Measurements from ENCODE around the gene PHB1.
A peak's percentile ranks its signal among the peaks of the same experiment; 100 is the strongest.
"Not testable (repeated sequence)": the region's sequence is repeated elsewhere in the genome, so short reads cannot be mapped to it uniquely, and the experiment has no call there.

PHB1 gene

GRCh38 chr17:49390548-49391324, 23.9 kb downstream of the PHB1 start:
- Histone ChIP-seq H3K9ac (ENCODE audit: low read length) (peak overlapping the region; percentile 13; the same call in 1 of the 2 replicates), H3K4me2 (ENCODE audit: low read length) (peak overlapping the region; percentile 36), H3K9me2 (ENCODE audit: low read depth, low read length) (no peaks in the 10 kb centered on the region), H3K27ac (ENCODE audit: low read depth, low read length, poor library complexity, severe bottlenecking) (peak overlapping the region; percentile 47), H3K9me3 (ENCODE audit: low read length) (no peaks in the 10 kb centered on the region), H3K27me3 (ENCODE audit: insufficient read depth, low read length) (no peaks in the 10 kb centered on the region), H3K36me3 (ENCODE audit: insufficient read depth, low read length) (no peaks in the 10 kb centered on the region), H3K79me2 (ENCODE audit: insufficient read depth, low read length) (no peaks in the 10 kb centered on the region), H2AFZ (ENCODE audit: low read length) (peak overlapping the region; percentile 36; the same call in 1 of the 2 replicates), H3K4me3 (ENCODE audit: low read depth, low read length, poor library complexity, severe bottlenecking) (peak overlapping the region; percentile 9), H4K20me1 (ENCODE audit: insufficient read depth, low read length) (no peaks in the 10 kb centered on the region), H3K4me1 (ENCODE audit: insufficient read depth, low read length, severe bottlenecking) (peaks cover 51% of the 10 kb centered on the region), H3F3A (ENCODE audit: insufficient read depth, low read length) (no peaks in the 10 kb centered on the region)
- TF ChIP-seq EZH2 (IDR thresholded peaks at IDR 0.05; ENCODE audit: borderline replicate concordance, low read length) = no peak
- TF ChIP-seq CTCF (IDR thresholded peaks at IDR 0.05; ENCODE audit: low read length) = no peak

GRCh38 chr17:49389514-49390347, 25.0 kb downstream of the PHB1 start:
- not testable (repeated sequence) for H3F3A ChIP-seq (ENCODE audit: insufficient read depth, low read length); H3K36me3 ChIP-seq (ENCODE audit: insufficient read depth, low read length)
- peak overlapping the region; percentile 36; the same call in 1 of the 2 replicates for H2AFZ ChIP-seq (ENCODE audit: low read length)

GRCh38 chr17:49388692-49389513, 25.8 kb downstream of the PHB1 start:
- Histone ChIP-seq H3K27me3 (ENCODE audit: insufficient read depth, low read length) (no peaks in the 10 kb centered on the region), H3F3A (ENCODE audit: insufficient read depth, low read length) (no peaks in the 10 kb centered on the region), H3K9me2 (ENCODE audit: low read depth, low read length) (no peaks in the 10 kb centered on the region), H3K9me3 (ENCODE audit: low read length) (no peaks in the 10 kb centered on the region), H3K79me2 (ENCODE audit: insufficient read depth, low read length) (no peaks in the 10 kb centered on the region), H3K4me1 (ENCODE audit: insufficient read depth, low read length, severe bottlenecking) (peaks cover 48% of the 10 kb centered on the region), H4K20me1 (ENCODE audit: insufficient read depth, low read length) (no peaks in the 10 kb centered on the region), H3K27ac (ENCODE audit: low read depth, low read length, poor library complexity, severe bottlenecking) (peak overlapping the region; percentile 48), H3K36me3 (ENCODE audit: insufficient read depth, low read length) (no peaks in the 10 kb centered on the region), H3K4me2 (ENCODE audit: low read length) (peak overlapping the region; percentile 36; the same call in 1 of the 2 replicates), H3K4me3 (ENCODE audit: low read depth, low read length, poor library complexity, severe bottlenecking) (no peak overlapping the region), H2AFZ (ENCODE audit: low read length) (peak overlapping the region; percentile 21; the same call in 1 of the 2 replicates), H3K9ac (ENCODE audit: low read length) (no peak overlapping the region; the same call in 1 of the 2 replicates)
- TF ChIP-seq CTCF (IDR thresholded peaks at IDR 0.05; ENCODE audit: low read length) = no peak
- no peak for TF ChIP-seq EZH2 (IDR thresholded peaks at IDR 0.05; ENCODE audit: borderline replicate concordance, low read length)

More at GRCh38 chr17:49389514-49390347, 25.0 kb downstream of the PHB1 start:
- not testable (repeated sequence) for H3K9me2 ChIP-seq (ENCODE audit: low read depth, low read length); H3K9me3 ChIP-seq (ENCODE audit: low read length); H3K79me2 ChIP-seq (ENCODE audit: insufficient read depth, low read length); H3K27me3 ChIP-seq (ENCODE audit: insufficient read depth, low read length); H4K20me1 ChIP-seq (ENCODE audit: insufficient read depth, low read length); H3K9ac ChIP-seq (ENCODE audit: low read length); H3K4me3 ChIP-seq (ENCODE audit: low read depth, low read length, poor library complexity, severe bottlenecking)
- Histone ChIP-seq H3K4me1 (ENCODE audit: insufficient read depth, low read length, severe bottlenecking) (peaks cover 51% of the 10 kb centered on the region), H3K27ac (ENCODE audit: low read depth, low read length, poor library complexity, severe bottlenecking) (peak overlapping the region; percentile 47), H3K4me2 (ENCODE audit: low read length) (peak overlapping the region; percentile 36)
